ENCODE results near the gene MORN2. TPM values are rescaled to one million over a fixed set of nuclear protein-coding genes. Genes with fewer than 3 reads are reported as not detected.

The MORN2 gene
- total and polyA plus RNA-seq, 2 of the 13 experiments (the other 11 are each of a cell fraction or from before 2014, with no cell fraction given) = 7.0 to 28.0 TPM

GRCh38 chr2:38925982-38926381, 50.2 kb downstream of the MORN2 start (continued):
- peak; percentile 80 for TF ChIP-seq CTCF (CRISPR knock-in tag; IDR thresholded peaks at IDR 0.05)
- no peak for TF ChIP-seq ZKSCAN1 (IDR thresholded peaks at IDR 0.05; ENCODE audit: low read length)
- no peak for TF ChIP-seq ETV5 (CRISPR knock-in tag; IDR thresholded peaks at IDR 0.05; ENCODE audit: borderline replicate concordance)
- TF ChIP-seq ZFP36L2 (CRISPR knock-in tag; IDR thresholded peaks at IDR 0.05) = no peak
- no peak for TF ChIP-seq ZNF709 (CRISPR knock-in tag; IDR thresholded peaks at IDR 0.05)
- TF ChIP-seq SRY (CRISPR knock-in tag; IDR thresholded peaks at IDR 0.05) = no peak
- TF ChIP-seq KLF12 (CRISPR knock-in tag; IDR thresholded peaks at IDR 0.05; ENCODE audit: borderline replicate concordance) = no peak
- no peak for TF ChIP-seq ZNF841 (CRISPR knock-in tag; IDR thresholded peaks at IDR 0.05; ENCODE audit: borderline replicate concordance)
- TF ChIP-seq U2AF1 (optimal IDR thresholded peaks at IDR 0.05; ENCODE audit: low read depth, low read length) = no peak
- TF ChIP-seq ZNF317 (CRISPR knock-in tag; IDR thresholded peaks at IDR 0.05) = no peak
- TF ChIP-seq RFX5 (IDR thresholded peaks at IDR 0.05; ENCODE audit: low read depth, low read length) = no peak
- TF ChIP-seq RXRB (CRISPR knock-in tag; IDR thresholded peaks at IDR 0.05; ENCODE audit: borderline replicate concordance) = peak; percentile 27; the same call in 1 of the 2 replicates
- no peak for TF ChIP-seq TRIM22 (IDR thresholded peaks at IDR 0.05)
- no peak for TF ChIP-seq NFE2L2 (IDR thresholded peaks at IDR 0.05; ENCODE audit: low read length)
- TF ChIP-seq SETDB1 (CRISPR knock-in tag; IDR thresholded peaks at IDR 0.05; ENCODE audit: borderline replicate concordance) = no peak
- no peak for TF ChIP-seq ZNF207 (IDR thresholded peaks at IDR 0.05; ENCODE audit: borderline replicate concordance)
- TF ChIP-seq, protein P1, sequence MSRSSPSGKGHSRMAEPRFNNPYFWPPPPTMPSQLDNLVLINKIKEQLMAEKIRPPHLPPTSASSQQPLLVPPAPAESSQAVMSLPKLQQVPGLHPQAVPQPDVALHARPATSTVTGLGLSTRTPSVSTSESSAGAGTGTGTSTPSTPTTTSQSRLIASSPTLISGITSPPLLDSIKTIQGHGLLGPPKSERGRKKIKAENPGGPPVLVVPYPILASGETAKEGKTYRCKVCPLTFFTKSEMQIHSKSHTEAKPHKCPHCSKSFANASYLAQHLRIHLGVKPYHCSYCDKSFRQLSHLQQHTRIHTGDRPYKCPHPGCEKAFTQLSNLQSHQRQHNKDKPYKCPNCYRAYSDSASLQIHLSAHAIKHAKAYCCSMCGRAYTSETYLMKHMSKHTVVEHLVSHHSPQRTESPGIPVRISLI (CRISPR knock-in tag; IDR thresholded peaks at IDR 0.05; ENCODE audit: borderline replicate concordance) = no peak
- TF ChIP-seq ZNF776 (CRISPR knock-in tag; IDR thresholded peaks at IDR 0.05) = no peak
- 0 out of 2 replicates have a peak, but pooled peaks have one; percentile 33 for TF ChIP-seq SMAD3 (CRISPR knock-in tag; IDR thresholded peaks at IDR 0.05)
- no peak for TF ChIP-seq PHF21A (CRISPR knock-in tag; IDR thresholded peaks at IDR 0.05)
- TF ChIP-seq, protein P2, sequence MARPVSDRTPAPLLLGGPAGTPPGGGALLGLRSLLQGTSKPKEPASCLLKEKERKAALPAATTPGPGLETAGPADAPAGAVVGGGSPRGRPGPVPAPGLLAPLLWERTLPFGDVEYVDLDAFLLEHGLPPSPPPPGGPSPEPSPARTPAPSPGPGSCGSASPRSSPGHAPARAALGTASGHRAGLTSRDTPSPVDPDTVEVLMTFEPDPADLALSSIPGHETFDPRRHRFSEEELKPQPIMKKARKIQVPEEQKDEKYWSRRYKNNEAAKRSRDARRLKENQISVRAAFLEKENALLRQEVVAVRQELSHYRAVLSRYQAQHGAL (CRISPR knock-in tag; IDR thresholded peaks at IDR 0.05; ENCODE audit: not compliant biosample characterization) = no peak
- no peak for TF ChIP-seq GTF2F1 (IDR thresholded peaks at IDR 0.05; ENCODE audit: low read length)
- no peak for TF ChIP-seq ZNF761 (CRISPR knock-in tag; conservative IDR thresholded peaks at IDR 0.05)
- TF ChIP-seq, protein P3, sequence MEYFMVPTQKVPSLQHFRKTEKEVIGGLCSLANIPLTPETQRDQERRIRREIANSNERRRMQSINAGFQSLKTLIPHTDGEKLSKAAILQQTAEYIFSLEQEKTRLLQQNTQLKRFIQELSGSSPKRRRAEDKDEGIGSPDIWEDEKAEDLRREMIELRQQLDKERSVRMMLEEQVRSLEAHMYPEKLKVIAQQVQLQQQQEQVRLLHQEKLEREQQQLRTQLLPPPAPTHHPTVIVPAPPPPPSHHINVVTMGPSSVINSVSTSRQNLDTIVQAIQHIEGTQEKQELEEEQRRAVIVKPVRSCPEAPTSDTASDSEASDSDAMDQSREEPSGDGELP (IDR thresholded peaks at IDR 0.05; ENCODE audit: borderline replicate concordance, low read depth) = no peak
- TF ChIP-seq ZNF546 (CRISPR knock-in tag; conservative IDR thresholded peaks at IDR 0.05) = no peak
- TF ChIP-seq THAP8 (CRISPR knock-in tag; IDR thresholded peaks at IDR 0.05; ENCODE audit: borderline replicate concordance) = no peak
